Gastrocnemius medialis (tissue), 4 donors: ENCODE measurements around the gene CLNK.

Source experiments
- CTCF ChIP-seq, 5 experiments: fragments of 450-650 bp in 3 of 5; fragments of 200-600 bp in 2 of 5; sonication (generic) in 2 of 5; IDR thresholded peaks in 4 of 5; conservative IDR thresholded peaks in 1 of 5; 1 replicate in 4 of 5; 2 replicates in 1 of 5; pipeline ENCODE4 v1.5.1; 2016 to 2019; ENCODE audit warnings: antibody characterized with exemption in 5 of 5, mild to moderate bottlenecking in 3 of 5, moderate library complexity in 3 of 5
- POLR2A ChIP-seq, 2 donors: fragments of 450-650 bp; IDR thresholded peaks; one replicate each; pipeline ENCODE4 v1.6.1; 2017; ENCODE audit warnings: antibody characterized with exemption in 2 of 2, mild to moderate bottlenecking in 2 of 2, moderate library complexity in 2 of 2

- TF ChIP-seq CTCF (IDR thresholded peaks at IDR 0.05 in 4 of 5, conservative IDR thresholded peaks at IDR 0.05 in 1 of 5) (no peak), POLR2A (IDR thresholded peaks at IDR 0.05) (no peak)
Measured at GRCh38 chr4:10441512-10441911, 243.1 kb downstream of the CLNK start.
